ENCODE data around the gene MMD2.

GRCh38 chr7:4962872-4963775 lies 4.1 kb upstream of the MMD2 start:
- TF ChIP-seq ZC3H10 (CRISPR knock-in tag; IDR thresholded peaks at IDR 0.05) (no peak), ESRRG (CRISPR knock-in tag; IDR thresholded peaks at IDR 0.05) (no peak), RARB (CRISPR knock-in tag; IDR thresholded peaks at IDR 0.05) (no peak), PATZ1 (CRISPR knock-in tag; IDR thresholded peaks at IDR 0.05; ENCODE audit: borderline replicate concordance) (no peak), TSHZ2 (CRISPR knock-in tag; IDR thresholded peaks at IDR 0.05) (no peak), ZNF565 (CRISPR knock-in tag; conservative IDR thresholded peaks at IDR 0.05; ENCODE audit: low read depth) (no peak), GLIS3 (CRISPR knock-in tag; IDR thresholded peaks at IDR 0.05) (no peak), BACH2 (CRISPR knock-in tag; IDR thresholded peaks at IDR 0.05; ENCODE audit: borderline replicate concordance) (no peak), TCF4 (CRISPR knock-in tag; IDR thresholded peaks at IDR 0.05; ENCODE audit: borderline replicate concordance) (no peak), ZFP30 (CRISPR knock-in tag; IDR thresholded peaks at IDR 0.05) (no peak), SNAI2 (CRISPR knock-in tag; IDR thresholded peaks at IDR 0.05) (no peak)

Data from SK-N-SH treated with all-trans-retinoic acid at 6 μM for 48 hours (cell line).